GM12892 (cell line): ENCODE results near the gene NR4A1.

Source experiments
- DNase-seq: peaks from one replicate; pipeline ENCODE4 v3.0.0; 2011; ENCODE audit not compliant: insufficient read length
- FAIRE-seq: peaks from 2 replicates; lab custom pipeline; 2011; peaks lifted over from hg19 to GRCh38; lab: Jason Lieb, UNC
- POLR2A ChIP-seq: IDR thresholded peaks from 2 replicates; pipeline ENCODE4 v1.6.1; 2011; ENCODE audit warnings: low read depth, low read length, control low read depth
- POLR2AphosphoS5 ChIP-seq: IDR thresholded peaks from 2 replicates; pipeline ENCODE4 v1.6.1; 2011; ENCODE audit warnings: low read depth, low read length, control low read depth
- TAF1 ChIP-seq: IDR thresholded peaks from 2 replicates; pipeline ENCODE4 v1.6.1; 2011; ENCODE audit warnings: low read depth, mild to moderate bottlenecking, control low read depth, low read length, borderline replicate concordance

Gene NR4A1

GRCh38 chr12:52055731-52056711 lies 4.8 kb downstream of the NR4A1 start:
- FAIRE-seq (no peak), DNase-seq (no peak)
- no peak for TF ChIP-seq POLR2AphosphoS5
- TF ChIP-seq POLR2A, result no peak
- TF ChIP-seq TAF1, result no peak

GRCh38 chr12:52056801-52057637 lies 5.8 kb downstream of the NR4A1 start:
- DNase-seq, result no peak
- no peak for FAIRE-seq
- TF ChIP-seq TAF1 (no peak), POLR2A (no peak), POLR2AphosphoS5 (no peak)

DNA sequence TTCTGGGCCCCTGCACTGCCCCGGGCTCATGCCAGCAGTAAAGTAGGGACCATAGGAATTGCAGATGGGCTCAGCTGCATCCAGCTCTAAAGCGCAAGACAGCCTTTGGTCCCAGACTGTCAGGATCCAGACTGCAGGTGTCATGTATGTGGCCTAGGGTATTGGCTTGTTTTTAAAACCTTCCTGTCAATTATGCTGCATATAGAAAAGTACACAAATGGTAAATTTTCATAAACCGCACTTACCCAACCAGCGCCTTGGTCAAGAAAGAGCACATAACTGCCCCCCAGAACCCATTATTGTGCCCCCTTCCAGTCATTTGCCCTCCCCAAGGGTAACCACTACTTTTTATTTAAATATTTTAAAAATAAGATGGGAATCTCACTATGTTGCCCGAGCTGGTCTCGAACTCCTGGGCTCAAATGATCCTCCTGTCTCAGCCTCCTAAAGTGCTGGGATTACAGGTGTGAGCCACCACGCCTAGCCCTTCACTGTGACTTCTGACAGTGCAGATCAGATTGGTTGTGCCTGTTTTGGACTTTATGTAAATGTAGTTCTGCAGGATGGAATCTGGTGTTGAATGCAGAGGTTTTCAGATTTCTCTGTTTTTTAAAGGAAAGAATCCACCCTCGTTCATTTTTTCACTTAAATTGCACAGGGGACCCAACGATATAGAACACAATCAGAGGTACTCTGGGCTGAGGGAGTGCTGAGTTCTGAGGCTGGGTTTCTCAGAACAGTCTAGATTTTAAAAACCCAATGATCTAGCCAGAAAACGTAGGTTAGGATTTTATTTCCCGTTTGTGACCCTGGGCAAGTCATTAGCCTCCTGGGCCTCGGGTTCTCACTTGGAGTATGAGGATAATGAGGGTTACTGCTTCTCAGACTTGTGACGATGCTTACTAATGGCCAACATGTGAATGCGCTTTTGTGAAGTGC lies 6.7 kb downstream of the NR4A1 start:
- FAIRE-seq (no peak), DNase-seq (no peak)
- TF ChIP-seq POLR2AphosphoS5, result no peak
- no peak for TF ChIP-seq TAF1
- no peak for TF ChIP-seq POLR2A

DNA sequence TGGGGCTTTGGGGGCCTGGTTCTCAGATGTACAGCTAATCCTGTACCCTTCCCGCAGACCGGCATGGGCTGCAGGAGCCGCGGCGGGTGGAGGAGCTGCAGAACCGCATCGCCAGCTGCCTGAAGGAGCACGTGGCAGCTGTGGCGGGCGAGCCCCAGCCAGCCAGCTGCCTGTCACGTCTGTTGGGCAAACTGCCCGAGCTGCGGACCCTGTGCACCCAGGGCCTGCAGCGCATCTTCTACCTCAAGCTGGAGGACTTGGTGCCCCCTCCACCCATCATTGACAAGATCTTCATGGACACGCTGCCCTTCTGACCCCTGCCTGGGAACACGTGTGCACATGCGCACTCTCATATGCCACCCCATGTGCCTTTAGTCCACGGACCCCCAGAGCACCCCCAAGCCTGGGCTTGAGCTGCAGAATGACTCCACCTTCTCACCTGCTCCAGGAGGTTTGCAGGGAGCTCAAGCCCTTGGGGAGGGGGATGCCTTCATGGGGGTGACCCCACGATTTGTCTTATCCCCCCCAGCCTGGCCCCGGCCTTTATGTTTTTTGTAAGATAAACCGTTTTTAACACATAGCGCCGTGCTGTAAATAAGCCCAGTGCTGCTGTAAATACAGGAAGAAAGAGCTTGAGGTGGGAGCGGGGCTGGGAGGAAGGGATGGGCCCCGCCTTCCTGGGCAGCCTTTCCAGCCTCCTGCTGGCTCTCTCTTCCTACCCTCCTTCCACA lies 7.6 kb downstream of the NR4A1 start:
- FAIRE-seq, result no peak
- TF ChIP-seq POLR2AphosphoS5 (no peak), POLR2A (no peak), TAF1 (no peak)

GRCh38 chr12:52059582-52060497 lies 8.6 kb downstream of the NR4A1 start:
- TF ChIP-seq TAF1 (no peak), POLR2A (no peak), POLR2AphosphoS5 (no peak; the same call in 1 of the 2 replicates)
- FAIRE-seq (no peak), DNase-seq (no peak)

More for the DNA sequence above, 7.6 kb downstream of the NR4A1 start:
- DNase-seq, result no peak

GRCh38 chr12:52060498-52061177 lies 9.4 kb downstream of the NR4A1 start:
- FAIRE-seq (no peak), DNase-seq (no peak)
- TF ChIP-seq POLR2AphosphoS5 (no peak), TAF1 (no peak), POLR2A (no peak)

DNA sequence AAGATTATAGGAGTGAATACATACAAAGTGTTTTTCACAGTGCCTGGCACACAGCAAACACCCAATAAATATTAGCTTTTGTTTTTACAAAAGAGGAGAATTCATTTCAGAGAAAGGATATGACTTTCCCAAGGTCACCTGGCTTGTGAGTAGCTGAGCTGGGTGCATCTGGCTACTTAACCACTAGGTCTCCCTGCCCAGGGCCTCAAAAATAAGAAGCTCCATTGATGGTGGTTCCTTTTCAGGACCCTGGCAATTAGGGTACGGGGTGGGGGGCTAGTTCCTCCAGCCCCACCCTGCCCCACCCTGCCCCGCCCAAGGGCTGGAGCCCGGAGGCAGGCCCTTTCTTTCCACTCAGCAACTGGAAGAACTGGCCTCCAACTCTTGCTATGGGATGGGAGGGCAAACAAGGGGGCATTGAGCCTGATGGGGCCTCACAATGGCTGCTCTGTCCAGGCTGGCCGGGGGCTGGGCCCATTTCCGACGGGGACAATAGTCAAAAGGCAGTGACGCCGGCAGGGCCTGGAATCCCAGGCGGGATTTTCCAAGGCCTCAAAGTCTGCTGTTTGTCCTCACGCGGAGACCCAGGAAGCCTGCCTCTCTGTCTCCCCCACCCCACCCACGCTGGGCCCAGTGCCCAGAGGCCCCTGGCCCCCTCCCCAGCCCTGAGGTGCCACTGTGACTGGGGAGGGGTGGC lies 10.4 kb downstream of the NR4A1 start:
- no peak for FAIRE-seq
- no peak for TF ChIP-seq POLR2AphosphoS5
- TF ChIP-seq POLR2A, result no peak
- no peak for TF ChIP-seq TAF1

GRCh38 chr12:52062167-52063081 lies 11.2 kb downstream of the NR4A1 start:
- DNase-seq (no peak), FAIRE-seq (no peak)
- no peak for TF ChIP-seq POLR2AphosphoS5
- TF ChIP-seq POLR2A, result no peak
- no peak for TF ChIP-seq TAF1

More for the DNA sequence above, 10.4 kb downstream of the NR4A1 start:
- DNase-seq, result no peak
